Measurements from ENCODE around the gene PSG1. TPM values are rescaled to one million over a fixed set of nuclear protein-coding genes. Genes with fewer than 3 reads are reported as not detected.
"Not testable (repeated sequence)": the region's sequence is repeated elsewhere in the genome, so short reads cannot be mapped to it uniquely, and the experiment has no call there.

Gene PSG1
- total and polyA plus RNA-seq, 2 experiments from 2014 or later = 0.07 TPM; not detected in 1

DNA sequence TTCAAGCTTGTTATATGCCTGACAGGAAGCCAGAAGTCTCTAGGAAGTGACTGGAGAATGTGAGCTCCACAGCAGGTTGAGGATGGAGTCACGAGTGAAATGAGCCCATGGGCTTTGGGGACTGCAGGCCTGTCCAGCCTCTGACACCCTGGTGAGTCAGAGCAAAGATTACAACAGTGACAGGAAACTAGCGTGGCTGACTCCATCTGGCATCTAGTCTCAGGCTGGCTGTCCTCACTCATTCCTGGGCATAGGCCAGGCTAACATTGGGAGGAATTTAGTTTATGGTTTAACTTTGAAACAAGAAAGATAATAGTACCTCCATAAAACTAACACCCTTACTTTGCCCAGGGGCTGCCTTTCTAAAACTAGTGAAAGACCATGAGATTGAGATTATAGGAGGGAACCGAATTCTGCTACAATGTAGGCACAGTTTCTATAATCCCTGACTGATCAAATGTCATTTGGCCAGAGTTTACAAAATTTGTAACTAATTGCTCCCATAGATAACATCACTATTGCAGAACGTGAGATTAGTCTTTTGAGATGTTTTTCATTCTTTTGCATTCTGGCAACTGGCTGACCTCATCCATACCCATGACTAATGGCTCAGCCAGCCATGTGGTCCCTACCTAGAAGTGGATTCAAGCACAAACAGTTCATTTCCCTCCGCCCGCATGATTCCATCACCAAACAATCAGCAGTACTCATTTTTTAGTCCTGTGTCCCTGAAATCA lies 28.4 kb downstream of the PSG1 start:
- Histone ChIP-seq H3K9me3 (ENCODE audit: low read depth) (no peaks in the 10 kb centered on the region), H3K4me3 (no peak overlapping the region), H3K36me3 (replicated peaks; ENCODE audit: insufficient read depth, low read depth) (no peaks in the 10 kb centered on the region), H3K9me2 (replicated peaks; ENCODE audit: insufficient read depth) (no peaks in the 10 kb centered on the region), H3K4me1 (ENCODE audit: insufficient read depth) (no peaks in the 10 kb centered on the region), H3K4me2 (no peak overlapping the region), H3K27ac (no peak overlapping the region), H2AFZ (no peak overlapping the region), H3K79me2 (no peaks in the 10 kb centered on the region), H4K20me1 (ENCODE audit: insufficient read depth, poor library complexity, severe bottlenecking) (no peaks in the 10 kb centered on the region), H3K27me3 (no peaks in the 10 kb centered on the region)
- no peak for DNase-seq (ENCODE audit: low spot score)
- TF ChIP-seq EZH2phosphoT487 (IDR thresholded peaks at IDR 0.05; ENCODE audit: low read depth, severe bottlenecking, unreplicated experiment) (no peak), CTCF (IDR thresholded peaks at IDR 0.05; ENCODE audit: poor library complexity) (no peak), EZH2 (IDR thresholded peaks at IDR 0.05; ENCODE audit: borderline replicate concordance) (no peak)
- 43% methylated on average over 6 of the region's 6 CpGs for WGBS (ENCODE audit: low lambda C conversion rate, missing lambda C conversion rate)

GRCh38 chr19:42846597-42846996 lies 32.9 kb downstream of the PSG1 start:
- Histone ChIP-seq H4K20me1 (ENCODE audit: insufficient read depth, poor library complexity, severe bottlenecking) (no peaks in the 10 kb centered on the region), H3K4me1 (ENCODE audit: insufficient read depth) (no peaks in the 10 kb centered on the region), H3K79me2 (no peaks in the 10 kb centered on the region), H3K36me3 (replicated peaks; ENCODE audit: insufficient read depth, low read depth) (no peaks in the 10 kb centered on the region), H3K27me3 (no peaks in the 10 kb centered on the region), H3K9me3 (ENCODE audit: low read depth) (no peaks in the 10 kb centered on the region), H3K4me2 (no peak overlapping the region), H3K27ac (no peak overlapping the region), H2AFZ (no peak overlapping the region), H3K4me3 (no peak overlapping the region), H3K9me2 (replicated peaks; ENCODE audit: insufficient read depth) (no peaks in the 10 kb centered on the region)
- WGBS (ENCODE audit: low lambda C conversion rate, missing lambda C conversion rate) = 61% methylated on average over 2 of the region's 2 CpGs
- no peak for DNase-seq (ENCODE audit: low spot score)
- TF ChIP-seq EZH2phosphoT487 (IDR thresholded peaks at IDR 0.05; ENCODE audit: low read depth, severe bottlenecking, unreplicated experiment) (no peak), EZH2 (IDR thresholded peaks at IDR 0.05; ENCODE audit: borderline replicate concordance) (no peak), CTCF (IDR thresholded peaks at IDR 0.05; ENCODE audit: poor library complexity) (no peak)

DNA sequence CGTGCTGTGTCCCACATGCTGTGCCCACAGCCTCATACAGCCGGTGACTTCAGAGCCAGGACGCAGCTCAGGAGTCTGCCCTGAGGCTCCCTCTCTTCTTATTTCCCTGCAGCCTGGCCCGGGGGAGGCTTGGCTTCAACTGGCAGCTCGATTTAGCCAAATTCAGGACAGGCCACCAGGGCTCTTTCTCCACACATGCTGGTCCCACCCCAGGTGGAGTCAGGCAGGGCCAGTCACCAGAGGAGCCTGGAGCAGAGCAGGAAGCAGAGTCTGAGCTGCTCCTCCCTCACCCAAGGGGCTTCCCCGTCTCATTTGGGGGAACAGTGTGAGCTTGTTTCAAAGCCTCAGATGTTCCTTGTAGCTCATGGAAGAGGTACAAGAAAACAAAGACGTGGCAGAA lies 35.9 kb downstream of the PSG1 start:
- not testable (repeated sequence) for H4K20me1 ChIP-seq (ENCODE audit: insufficient read depth, poor library complexity, severe bottlenecking); DNase-seq (ENCODE audit: low spot score); H3K79me2 ChIP-seq; H3K27ac ChIP-seq; H3K9me2 ChIP-seq (replicated peaks; ENCODE audit: insufficient read depth); H3K4me1 ChIP-seq (ENCODE audit: insufficient read depth); H2AFZ ChIP-seq; H3K4me2 ChIP-seq; H3K4me3 ChIP-seq; H3K36me3 ChIP-seq (replicated peaks; ENCODE audit: insufficient read depth, low read depth); H3K27me3 ChIP-seq; H3K9me3 ChIP-seq (ENCODE audit: low read depth)
- 46% methylated on average over 7 of the region's 7 CpGs for WGBS (ENCODE audit: low lambda C conversion rate, missing lambda C conversion rate)

DNA sequence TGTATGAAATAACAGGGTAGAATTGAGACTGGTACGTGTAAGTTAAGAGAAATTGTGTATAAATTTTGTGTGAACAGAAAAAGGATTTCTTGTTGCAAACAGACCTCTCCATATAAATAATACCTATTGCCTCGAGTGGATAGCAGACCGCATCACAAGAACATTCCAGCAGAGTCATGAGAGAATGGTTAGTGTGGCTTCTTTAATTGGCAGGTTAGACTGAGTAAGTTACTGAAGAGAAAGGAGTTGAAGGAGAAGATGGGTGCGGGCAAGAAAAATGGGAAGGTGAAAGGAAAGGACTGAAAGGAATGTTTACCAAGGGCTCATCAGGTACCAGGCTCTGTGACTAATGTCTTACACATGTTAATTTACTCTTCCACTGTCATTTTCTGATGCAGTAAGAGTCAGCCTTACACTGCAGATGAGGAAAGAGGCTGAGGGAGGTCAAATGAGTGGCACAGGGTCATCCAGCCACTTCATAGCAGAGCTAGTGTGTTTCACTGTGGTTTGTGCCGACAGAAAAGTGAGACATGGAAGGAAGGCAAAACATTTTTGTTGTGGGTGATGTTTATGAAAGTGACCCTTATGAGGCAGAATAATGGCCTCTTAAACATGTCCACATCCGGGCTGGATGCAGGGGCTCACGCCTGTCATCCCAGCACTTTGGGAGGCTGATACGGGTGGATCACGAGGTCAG lies 46.6 kb downstream of the PSG1 start:
- 77% methylated on average over 9 of the region's 9 CpGs for WGBS (ENCODE audit: low lambda C conversion rate, missing lambda C conversion rate)

GRCh38 chr19:42832023-42832680 lies 47.4 kb downstream of the PSG1 start:
- H3K4me3 ChIP-seq; H3K27ac ChIP-seq; H2AFZ ChIP-seq; DNase-seq (ENCODE audit: low spot score); H3K9me3 ChIP-seq (ENCODE audit: low read depth); H3K27me3 ChIP-seq; H4K20me1 ChIP-seq (ENCODE audit: insufficient read depth, poor library complexity, severe bottlenecking); H3K79me2 ChIP-seq; H3K4me1 ChIP-seq (ENCODE audit: insufficient read depth); H3K9me2 ChIP-seq (replicated peaks; ENCODE audit: insufficient read depth); H3K4me2 ChIP-seq; H3K36me3 ChIP-seq (replicated peaks; ENCODE audit: insufficient read depth, low read depth): not testable (repeated sequence)
- 68% methylated on average over 3 of the region's 3 CpGs for WGBS (ENCODE audit: low lambda C conversion rate, missing lambda C conversion rate)

More for the DNA sequence above, 46.6 kb downstream of the PSG1 start:
- not testable (repeated sequence) for H4K20me1 ChIP-seq (ENCODE audit: insufficient read depth, poor library complexity, severe bottlenecking); H3K9me2 ChIP-seq (replicated peaks; ENCODE audit: insufficient read depth); H3K36me3 ChIP-seq (replicated peaks; ENCODE audit: insufficient read depth, low read depth); H3K4me2 ChIP-seq; H3K27ac ChIP-seq; H3K9me3 ChIP-seq (ENCODE audit: low read depth); H3K27me3 ChIP-seq; H2AFZ ChIP-seq; H3K79me2 ChIP-seq; H3K4me1 ChIP-seq (ENCODE audit: insufficient read depth); H3K4me3 ChIP-seq; DNase-seq (ENCODE audit: low spot score)

All from hepatocyte (in vitro differentiated cells).